ENCODE measurements around the gene MED15. TPM values are rescaled to one million over a fixed set of nuclear protein-coding genes. Genes with fewer than 3 reads are reported as not detected.

The MED15 gene
- total and polyA plus RNA-seq, 2 of the 4 experiments (the other 2 are of a cell fraction) = 19.0 to 68.8 TPM

DNA sequence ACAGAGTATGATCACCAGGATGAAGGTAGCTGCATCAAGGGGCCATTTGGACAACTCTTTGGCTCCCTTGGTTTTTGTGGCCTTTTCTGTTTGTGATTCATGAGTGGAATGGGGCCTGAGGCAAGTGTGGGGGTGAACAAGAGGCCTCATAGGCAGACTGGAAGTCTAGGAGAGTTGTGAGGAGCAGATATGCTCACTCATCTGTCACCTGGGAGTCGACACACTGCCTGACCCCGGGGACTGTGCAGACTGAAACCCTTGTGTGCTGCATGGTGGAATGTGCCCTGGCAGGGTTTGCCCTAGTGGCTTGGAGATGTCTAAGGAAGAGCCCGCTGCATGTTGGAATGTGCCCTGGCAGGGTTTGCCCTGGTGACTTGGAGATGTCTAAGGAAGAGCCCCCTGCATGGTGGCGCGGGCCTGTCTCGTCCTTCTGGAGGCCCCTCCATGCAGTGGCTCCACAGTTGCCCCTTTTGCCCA, 60.0 kb downstream of the MED15 start:
- Histone ChIP-seq H3K4me2 (ENCODE audit: low read depth, low read length) (no peak overlapping the region), H3K9me3 (ENCODE audit: control insufficient read depth, insufficient read depth, low read length) (no peaks in the 10 kb centered on the region), H3K4me3 (ENCODE audit: insufficient read depth, low read depth, low read length) (no peak overlapping the region), H2BK20ac (ENCODE audit: low read depth, low read length) (peak overlapping the region; percentile 76), H3K27ac (ENCODE audit: insufficient read depth, low read length) (peak overlapping the region; percentile 58; the same call in 1 of the 2 replicates), H3K79me1 (ENCODE audit: low read depth in 1 of 2, low read length in 2 of 2) (peaks cover 38 to 93% of the 10 kb centered on the region in 2 experiments), H3K23ac (ENCODE audit: low read depth, low read length) (peak overlapping the region; percentile 28; the same call in 1 of the 2 replicates), H3K14ac (replicated peaks; ENCODE audit: low read depth, low read length) (0 out of 2 replicates have a peak overlapping the region, but pooled peaks have one; percentile 61), H3K56ac (ENCODE audit: extremely low read depth, insufficient read depth, low read length) (no peak overlapping the region), H3K9ac (ENCODE audit: low read depth, low read length) (no peak overlapping the region), H4K8ac (ENCODE audit: low read depth in 2 of 2, low read length in 2 of 2) (peak overlapping the region in 1 of 2 experiments; percentile 41; a peak in 1 of 4 replicates), H2BK120ac (ENCODE audit: low read depth, low read length) (peak overlapping the region; percentile 12; the same call in 1 of the 2 replicates), H2AK9ac (replicated peaks; ENCODE audit: low read depth, low read length, poor library complexity) (peak overlapping the region; percentile 47), H3K4ac (ENCODE audit: low read depth, low read length) (peak overlapping the region; percentile 68), H4K5ac (ENCODE audit: low read depth, low read length) (no peak overlapping the region), H2AK5ac (ENCODE audit: low read depth, low read length) (peak overlapping the region; percentile 61; the same call in 1 of the 2 replicates), H2AFZ (replicated peaks; ENCODE audit: low read length, poor library complexity) (no peak overlapping the region), H3K27me3 (ENCODE audit: control insufficient read depth, insufficient read depth, low read length) (no peaks in the 10 kb centered on the region), H3K9me1 (ENCODE audit: insufficient read depth, low read length) (peaks cover 41% of the 10 kb centered on the region), H3K4me1 (ENCODE audit: control insufficient read depth, insufficient read depth, low read length) (peaks cover 40% of the 10 kb centered on the region), H2BK5ac (ENCODE audit: low read depth, low read length, poor library complexity, severe bottlenecking) (peak overlapping the region; percentile 68), H4K91ac (ENCODE audit: insufficient read depth, low read depth, low read length) (no peak overlapping the region), H3K18ac (ENCODE audit: low read depth, low read length) (peak overlapping the region; percentile 15; the same call in 1 of the 2 replicates), H4K20me1 (ENCODE audit: insufficient read depth, low read length) (peaks cover 75% of the 10 kb centered on the region), H2BK15ac (ENCODE audit: low read depth, low read length) (0 out of 3 replicates have a peak overlapping the region, but pooled peaks have one; percentile 3), H3K36me3 (ENCODE audit: control insufficient read depth, insufficient read depth, low read length) (peaks cover 60% of the 10 kb centered on the region)
- in situ Hi-C loops (cut with MboI; ENCODE audit: low sequenced_read_pairs) (no loop called here), dilution Hi-C loops (cut with HindIII; ENCODE audit: low sequenced_read_pairs, unreplicated experiment) (no loop called here), intact Hi-C loops (cut with micrococcal nuclease) (loop anchor here (5.0 kb wide), 1 partner anchor 60 kb away; the partner anchor contains the start of gene MED15)
- ATAC-seq (ENCODE audit: low read depth) (peak; percentile 2; the same call in 1 of the 2 replicates), DNase-seq (peak; percentile 66)
- WGBS, 2 experiments (ENCODE audit: extremely low coverage in 2 of 2, insufficient read length in 1 of 2) = 44% methylated on average over 2 of the region's 6 CpGs; no CpG with 5 or more reads in 1 of the 2 experiments
- CTCF ChIA-PET = interaction anchor here (0.8 to 1.8 kb wide), 2 partner anchors 15 to 40 kb away, joined by 3 to 5 read pairs; no protein-coding TSS in a partner anchor
- TF ChIP-seq MAZ (IDR thresholded peaks at IDR 0.05; ENCODE audit: borderline replicate concordance, low read depth, low read length) = 0 out of 2 replicates have a peak, but pooled peaks have one; percentile 32
- TF ChIP-seq, protein P1, sequence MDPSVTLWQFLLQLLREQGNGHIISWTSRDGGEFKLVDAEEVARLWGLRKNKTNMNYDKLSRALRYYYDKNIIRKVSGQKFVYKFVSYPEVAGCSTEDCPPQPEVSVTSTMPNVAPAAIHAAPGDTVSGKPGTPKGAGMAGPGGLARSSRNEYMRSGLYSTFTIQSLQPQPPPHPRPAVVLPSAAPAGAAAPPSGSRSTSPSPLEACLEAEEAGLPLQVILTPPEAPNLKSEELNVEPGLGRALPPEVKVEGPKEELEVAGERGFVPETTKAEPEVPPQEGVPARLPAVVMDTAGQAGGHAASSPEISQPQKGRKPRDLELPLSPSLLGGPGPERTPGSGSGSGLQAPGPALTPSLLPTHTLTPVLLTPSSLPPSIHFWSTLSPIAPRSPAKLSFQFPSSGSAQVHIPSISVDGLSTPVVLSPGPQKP (IDR thresholded peaks at IDR 0.05; ENCODE audit: borderline replicate concordance, low read depth, low read length) = no peak
- no TSS peak for BruUV-seq (replicated peaks)
- POLR2A ChIA-PET (ENCODE audit: unreplicated experiment) = no interaction called here

All from IMR-90 (cell line).